ENCODE measurements around the gene SCD5. TPM values are rescaled to one million over a fixed set of nuclear protein-coding genes. Genes with fewer than 3 reads are reported as not detected.

The SCD5 gene
- total RNA-seq, 2 experiments from 2014 or later: 0.47 to 0.76 TPM

DNA sequence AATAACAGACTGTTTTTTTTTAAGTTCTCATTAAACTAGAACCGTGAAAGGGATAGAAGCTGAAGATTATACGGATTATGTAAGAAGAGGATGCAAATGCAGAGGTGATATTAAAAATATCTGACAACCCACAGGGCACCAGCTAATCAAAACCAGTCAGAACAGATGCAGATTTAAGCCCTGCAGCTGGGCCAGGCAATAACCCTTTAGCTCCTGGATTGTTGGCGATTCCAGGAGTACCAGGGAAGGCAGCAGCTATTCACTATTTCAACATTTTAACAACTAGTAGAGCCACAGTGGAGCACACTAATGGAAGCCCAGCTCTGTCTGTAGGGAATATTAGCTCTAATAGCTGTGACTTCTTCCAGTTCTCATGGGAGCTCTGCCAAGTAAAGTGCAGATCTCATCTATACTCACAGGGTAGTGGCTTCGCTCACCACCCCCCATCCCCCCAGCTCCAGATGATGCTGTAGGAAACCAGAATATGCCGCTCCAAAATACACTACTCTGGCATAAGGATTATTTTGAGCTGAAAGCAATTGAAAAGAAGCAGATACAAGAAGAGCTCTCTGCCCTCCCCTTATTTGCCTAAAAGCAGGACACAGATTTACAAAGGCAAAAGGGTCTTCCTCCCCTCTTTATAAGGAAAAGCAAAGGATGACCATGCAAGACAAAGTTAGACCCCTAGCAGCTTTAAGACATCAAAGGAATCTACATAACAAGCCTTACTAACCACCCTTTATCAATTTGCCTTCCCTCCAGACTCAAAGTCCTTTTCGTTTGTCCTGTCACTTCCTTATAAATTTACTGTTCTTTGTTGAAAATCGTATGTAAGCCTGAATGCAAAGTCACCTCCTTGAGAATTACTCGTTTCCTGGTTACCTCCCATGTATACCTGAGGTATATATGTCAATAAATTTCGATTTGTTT, 13.7 kb downstream of the SCD5 start:
- ChIA-PET POLR2A (interaction anchor here (0.6 to 2.0 kb wide), 5 partner anchors 8 to 19 kb away, joined by 3 to 7 read pairs (median 3); no protein-coding TSS in a partner anchor), CTCF (ENCODE audit: unreplicated experiment) (interaction anchor here (1.0 kb wide), 1 partner anchor 15 kb away, joined by 4 read pairs; no protein-coding TSS in a partner anchor)
- H2AFZ ChIP-seq (ENCODE audit: low read length): no peak overlapping the region
- no peaks in the 10 kb centered on the region for H3K9me3 ChIP-seq (ENCODE audit: low read length)
- no peak overlapping the region for H3K4me2 ChIP-seq (ENCODE audit: low read length)
- H3K27ac ChIP-seq (ENCODE audit: low read depth, low read length, poor library complexity, severe bottlenecking): no peak overlapping the region
- intact Hi-C loops (cut with micrococcal nuclease; ENCODE audit: unreplicated experiment): no loop called here
- no peaks in the 10 kb centered on the region for H3K79me2 ChIP-seq (ENCODE audit: insufficient read depth, low read depth, low read length)
- TF ChIP-seq EZH2phosphoT487 (IDR thresholded peaks at IDR 0.05; ENCODE audit: borderline replicate concordance, low read depth, low read length): no peak
- TF ChIP-seq, protein P1, sequence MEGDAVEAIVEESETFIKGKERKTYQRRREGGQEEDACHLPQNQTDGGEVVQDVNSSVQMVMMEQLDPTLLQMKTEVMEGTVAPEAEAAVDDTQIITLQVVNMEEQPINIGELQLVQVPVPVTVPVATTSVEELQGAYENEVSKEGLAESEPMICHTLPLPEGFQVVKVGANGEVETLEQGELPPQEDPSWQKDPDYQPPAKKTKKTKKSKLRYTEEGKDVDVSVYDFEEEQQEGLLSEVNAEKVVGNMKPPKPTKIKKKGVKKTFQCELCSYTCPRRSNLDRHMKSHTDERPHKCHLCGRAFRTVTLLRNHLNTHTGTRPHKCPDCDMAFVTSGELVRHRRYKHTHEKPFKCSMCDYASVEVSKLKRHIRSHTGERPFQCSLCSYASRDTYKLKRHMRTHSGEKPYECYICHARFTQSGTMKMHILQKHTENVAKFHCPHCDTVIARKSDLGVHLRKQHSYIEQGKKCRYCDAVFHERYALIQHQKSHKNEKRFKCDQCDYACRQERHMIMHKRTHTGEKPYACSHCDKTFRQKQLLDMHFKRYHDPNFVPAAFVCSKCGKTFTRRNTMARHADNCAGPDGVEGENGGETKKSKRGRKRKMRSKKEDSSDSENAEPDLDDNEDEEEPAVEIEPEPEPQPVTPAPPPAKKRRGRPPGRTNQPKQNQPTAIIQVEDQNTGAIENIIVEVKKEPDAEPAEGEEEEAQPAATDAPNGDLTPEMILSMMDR (conservative IDR thresholded peaks at IDR 0.05; ENCODE audit: low read length): no peak
- no peaks in the 10 kb centered on the region for H3K36me3 ChIP-seq (ENCODE audit: insufficient read depth, low read length)
- H3K9me2 ChIP-seq (ENCODE audit: insufficient read depth, low read length): no peaks in the 10 kb centered on the region
- no TSS peak for BruUV-seq (replicated peaks)
- no peaks in the 10 kb centered on the region for H3K4me1 ChIP-seq (ENCODE audit: insufficient read depth, low read length, poor library complexity, severe bottlenecking)
- no peak overlapping the region for H3K4me3 ChIP-seq (ENCODE audit: low read depth, low read length, poor library complexity, severe bottlenecking)
- no peak for DNase-seq (ENCODE audit: low spot score)
- no peaks in the 10 kb centered on the region for H4K20me1 ChIP-seq (ENCODE audit: insufficient read depth, low read length)

GRCh38 chr4:82782626-82783345, 15.8 kb downstream of the SCD5 start:
- H3K4me2 ChIP-seq (ENCODE audit: low read length): no peak overlapping the region
- H3K36me3 ChIP-seq (ENCODE audit: insufficient read depth, low read length): no peaks in the 10 kb centered on the region
- CTCF ChIA-PET (ENCODE audit: unreplicated experiment): no interaction called here
- H3K9me3 ChIP-seq (ENCODE audit: low read length): no peaks in the 10 kb centered on the region
- no TSS peak for BruUV-seq (replicated peaks)
- no peak for TF ChIP-seq EZH2phosphoT487 (IDR thresholded peaks at IDR 0.05; ENCODE audit: borderline replicate concordance, low read depth, low read length)
- TF ChIP-seq, protein P1 (conservative IDR thresholded peaks at IDR 0.05; ENCODE audit: low read length): no peak
- no peak overlapping the region for H2AFZ ChIP-seq (ENCODE audit: low read length)
- intact Hi-C loops (cut with micrococcal nuclease; ENCODE audit: unreplicated experiment): no loop called here
- H4K20me1 ChIP-seq (ENCODE audit: insufficient read depth, low read length): no peaks in the 10 kb centered on the region
- H3K27ac ChIP-seq (ENCODE audit: low read depth, low read length, poor library complexity, severe bottlenecking): no peak overlapping the region
- POLR2A ChIA-PET: no interaction called here
- H3K4me1 ChIP-seq (ENCODE audit: insufficient read depth, low read length, poor library complexity, severe bottlenecking): no peaks in the 10 kb centered on the region
- no peak overlapping the region for H3K4me3 ChIP-seq (ENCODE audit: low read depth, low read length, poor library complexity, severe bottlenecking)
- no peaks in the 10 kb centered on the region for H3K9me2 ChIP-seq (ENCODE audit: insufficient read depth, low read length)
- no peaks in the 10 kb centered on the region for H3K79me2 ChIP-seq (ENCODE audit: insufficient read depth, low read depth, low read length)
- no peak for DNase-seq (ENCODE audit: low spot score)

Data from OCI-LY7 (cell line).